HG03571 (cell line): ENCODE results near the gene RFX2.
"Not testable (repeated sequence)": the region's sequence is repeated elsewhere in the genome, so short reads cannot be mapped to it uniquely, and the experiment has no call there.

Experiments
- ATAC-seq: cut with Tn5 transposase; IDR thresholded peaks from one replicate; pipeline ENCODE4 v1.9.1; 2021; ENCODE audit not compliant: unreplicated experiment

The RFX2 gene

GRCh38 chr19:5974721-5975387 is 135.4 kb downstream of the RFX2 start:
- no peak for ATAC-seq

GRCh38 chr19:5973867-5974635 is 136.2 kb downstream of the RFX2 start:
- ATAC-seq: no peak

- ATAC-seq: no peak
Measured at GRCh38 chr19:5973376-5973775, 136.9 kb downstream of the RFX2 start.

GRCh38 chr19:5972355-5972731 is 138.0 kb downstream of the RFX2 start:
- no peak for ATAC-seq

- ATAC-seq: no peak
Measured at GRCh38 chr19:5971714-5972354, 138.5 kb downstream of the RFX2 start.

- ATAC-seq: no peak
Measured at GRCh38 chr19:5969476-5969875, 140.8 kb downstream of the RFX2 start.

- ATAC-seq: no peak
Measured at GRCh38 chr19:5968431-5969373, 141.6 kb downstream of the RFX2 start.

GRCh38 chr19:5967994-5968430 is 142.3 kb downstream of the RFX2 start:
- no peak for ATAC-seq

GRCh38 chr19:5967571-5967970 is 142.7 kb downstream of the RFX2 start:
- ATAC-seq: no peak

- ATAC-seq: no peak
Measured at GRCh38 chr19:5966941-5967340, 143.4 kb downstream of the RFX2 start.

- ATAC-seq: no peak
Measured at GRCh38 chr19:5966215-5966614, 144.1 kb downstream of the RFX2 start.

GRCh38 chr19:5964816-5965565 is 145.3 kb downstream of the RFX2 start:
- no peak for ATAC-seq

GRCh38 chr19:5963855-5964254 is 146.4 kb downstream of the RFX2 start:
- no peak for ATAC-seq

GRCh38 chr19:5963259-5963658 is 147.0 kb downstream of the RFX2 start:
- ATAC-seq: not testable (repeated sequence)

GRCh38 chr19:5961969-5962945 is 148.0 kb downstream of the RFX2 start:
- ATAC-seq: no peak

GRCh38 chr19:5961641-5961968 is 148.7 kb downstream of the RFX2 start:
- ATAC-seq: not testable (repeated sequence)

- ATAC-seq: no peak
Measured at GRCh38 chr19:5960005-5961001, 150.0 kb downstream of the RFX2 start.
